ENCODE measurements around the gene ATP6AP1.

DNA sequence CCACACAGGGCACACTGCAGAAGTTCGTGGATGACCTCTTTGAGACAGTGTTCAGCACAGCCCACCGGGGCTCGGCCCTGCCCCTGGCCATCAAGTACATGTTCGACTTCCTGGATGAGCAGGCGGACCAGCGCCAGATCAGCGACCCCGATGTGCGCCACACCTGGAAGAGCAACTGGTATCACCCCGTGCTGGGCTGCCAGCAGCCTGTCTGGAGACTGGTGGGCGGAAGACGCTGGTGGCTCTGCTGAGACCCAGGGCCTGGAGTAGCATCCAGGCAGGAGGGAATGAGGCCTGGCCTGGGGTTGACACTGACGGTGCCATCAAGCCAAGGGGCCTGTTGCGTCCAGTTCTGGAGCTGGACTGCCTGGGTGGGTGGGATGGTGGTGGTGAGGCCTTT lies 42.0 kb downstream of the ATP6AP1 start:
- no peak for TF ChIP-seq EZH2 (IDR thresholded peaks at IDR 0.05; ENCODE audit: low read length)
- TF ChIP-seq, protein P1, sequence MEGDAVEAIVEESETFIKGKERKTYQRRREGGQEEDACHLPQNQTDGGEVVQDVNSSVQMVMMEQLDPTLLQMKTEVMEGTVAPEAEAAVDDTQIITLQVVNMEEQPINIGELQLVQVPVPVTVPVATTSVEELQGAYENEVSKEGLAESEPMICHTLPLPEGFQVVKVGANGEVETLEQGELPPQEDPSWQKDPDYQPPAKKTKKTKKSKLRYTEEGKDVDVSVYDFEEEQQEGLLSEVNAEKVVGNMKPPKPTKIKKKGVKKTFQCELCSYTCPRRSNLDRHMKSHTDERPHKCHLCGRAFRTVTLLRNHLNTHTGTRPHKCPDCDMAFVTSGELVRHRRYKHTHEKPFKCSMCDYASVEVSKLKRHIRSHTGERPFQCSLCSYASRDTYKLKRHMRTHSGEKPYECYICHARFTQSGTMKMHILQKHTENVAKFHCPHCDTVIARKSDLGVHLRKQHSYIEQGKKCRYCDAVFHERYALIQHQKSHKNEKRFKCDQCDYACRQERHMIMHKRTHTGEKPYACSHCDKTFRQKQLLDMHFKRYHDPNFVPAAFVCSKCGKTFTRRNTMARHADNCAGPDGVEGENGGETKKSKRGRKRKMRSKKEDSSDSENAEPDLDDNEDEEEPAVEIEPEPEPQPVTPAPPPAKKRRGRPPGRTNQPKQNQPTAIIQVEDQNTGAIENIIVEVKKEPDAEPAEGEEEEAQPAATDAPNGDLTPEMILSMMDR (optimal IDR thresholded peaks at IDR 0.05 in 1 of 3, IDR thresholded peaks at IDR 0.05 in 1 of 3, conservative IDR thresholded peaks at IDR 0.05 in 1 of 3; ENCODE audit: extremely low read depth in 1 of 3, insufficient read depth in 2 of 3, low read length in 3 of 3): no peak

All from keratinocyte (primary cell).